Esophagus muscularis mucosa (tissue), 3 donors: ENCODE data around the gene ACVR1B.

Source experiments
- CTCF ChIP-seq, 3 experiments: fragments of 200-600 bp in 2 of 3; fragments of 450-650 bp in 1 of 3; sonication (generic) in 2 of 3; IDR thresholded peaks; one replicate each; pipeline ENCODE4 v1.5.1; 2017 to 2019; ENCODE audit warnings: antibody characterized with exemption in 3 of 3, mild to moderate bottlenecking in 2 of 3, moderate library complexity in 1 of 3
- POLR2A ChIP-seq: fragments of 450-650 bp; IDR thresholded peaks from one replicate; pipeline ENCODE4 v1.6.1; 2017; ENCODE audit warnings: antibody characterized with exemption, moderate library complexity, mild to moderate bottlenecking, low read depth
- POLR2AphosphoS5 ChIP-seq, 2 donors: sonication (generic); formaldehyde crosslinking; IDR thresholded peaks; one replicate each; pipeline ENCODE4 v1.6.1; 2017; ENCODE audit warnings: antibody characterized with exemption in 2 of 2

GRCh38 chr12:51905471-51906429, 45.7 kb upstream of the ACVR1B start:
- TF ChIP-seq POLR2AphosphoS5 (IDR thresholded peaks at IDR 0.05) (peak; percentile 31 to 66), CTCF (IDR thresholded peaks at IDR 0.05) (no peak), POLR2A (no peak)
